H9 (cell line): ENCODE results near the gene IFNGR1. TPM values are rescaled to one million over a fixed set of nuclear protein-coding genes. Genes with fewer than 3 reads are reported as not detected.

Source experiments
- DNase-seq: peaks from one replicate; pipeline ENCODE4 v3.0.0-alpha.2; 2017
- H2AFZ ChIP-seq: one replicate; pipeline ENCODE4 v1.6.1; 2013; ENCODE audit warnings: mild to moderate bottlenecking, low read length, control low read depth, moderate library complexity
- H2AK5ac ChIP-seq: 2 replicates; pipeline ENCODE4 v1.6.1; 2013; ENCODE audit warnings: low read length, control low read depth, mixed read lengths; ENCODE audit not compliant: insufficient read length
- H2BK120ac ChIP-seq: one replicate; pipeline ENCODE4 v1.6.1; 2013; ENCODE audit warnings: low read depth, mild to moderate bottlenecking, low read length, control low read depth, inconsistent platforms; ENCODE audit not compliant: poor library complexity, severe bottlenecking
- H2BK12ac ChIP-seq: 2 replicates; pipeline ENCODE4 v1.6.1; 2013; ENCODE audit warnings: low read length, control low read depth, mixed read lengths, low read depth; ENCODE audit not compliant: insufficient read length
- H2BK15ac ChIP-seq: 2 replicates; pipeline ENCODE4 v1.6.1; 2013; ENCODE audit warnings: low read depth, low read length, control low read depth
- H2BK20ac ChIP-seq: one replicate; pipeline ENCODE4 v1.6.1; 2013; ENCODE audit warnings: low read depth, mild to moderate bottlenecking, low read length, control low read depth, inconsistent platforms; ENCODE audit not compliant: poor library complexity, severe bottlenecking
- H2BK5ac ChIP-seq: 2 replicates; pipeline ENCODE4 v1.6.1; 2013; ENCODE audit warnings: low read length, control low read depth, mixed read lengths; ENCODE audit not compliant: insufficient read length
- H3K14ac ChIP-seq: 2 replicates; pipeline ENCODE4 v1.6.1; 2013; ENCODE audit warnings: low read length, control low read depth; ENCODE audit not compliant: insufficient read depth
- H3K18ac ChIP-seq: 2 replicates; pipeline ENCODE4 v1.6.1; 2013; ENCODE audit warnings: low read depth, mild to moderate bottlenecking, mixed read lengths, low read length, control low read depth; ENCODE audit not compliant: insufficient read length
- H3K23ac ChIP-seq: 2 replicates; pipeline ENCODE4 v1.6.1; 2013; ENCODE audit warnings: low read length, control low read depth, mixed read lengths, low read depth; ENCODE audit not compliant: insufficient read length
- H3K23me2 ChIP-seq: 2 replicates; pipeline ENCODE4 v1.6.1; 2013; ENCODE audit warnings: low read depth, mild to moderate bottlenecking, mixed read lengths, low read length, control low read depth; ENCODE audit not compliant: insufficient read length, poor library complexity, severe bottlenecking
- H3K27ac ChIP-seq: 2 replicates; pipeline ENCODE4 v1.5.1; 2013; ENCODE audit warnings: low read length, control low read depth, mixed read lengths, low read depth; ENCODE audit not compliant: insufficient read length
- H3K27me3 ChIP-seq: 2 replicates; pipeline ENCODE4 v1.6.1; 2013; ENCODE audit warnings: low read length, control low read depth, inconsistent platforms; ENCODE audit not compliant: insufficient read depth
- H3K4ac ChIP-seq: 2 replicates; pipeline ENCODE4 v1.6.1; 2013; ENCODE audit warnings: low read depth, mild to moderate bottlenecking, control low read depth, inconsistent platforms, low read length, moderate library complexity
- H3K4me1 ChIP-seq: 2 replicates; pipeline ENCODE4 v1.6.1; 2013; ENCODE audit warnings: low read length, control low read depth, inconsistent platforms; ENCODE audit not compliant: insufficient read depth
- H3K4me2 ChIP-seq: 2 replicates; pipeline ENCODE4 v1.6.1; 2013; ENCODE audit warnings: low read length, control low read depth, mixed read lengths; ENCODE audit not compliant: insufficient read length, insufficient read depth
- H3K56ac ChIP-seq: 2 replicates; pipeline ENCODE4 v1.6.1; 2013; ENCODE audit warnings: low read depth, mild to moderate bottlenecking, mixed read lengths, low read length, control low read depth; ENCODE audit not compliant: insufficient read length
- H3K79me1 ChIP-seq: 2 replicates; pipeline ENCODE4 v1.6.1; 2013; ENCODE audit warnings: low read depth, mild to moderate bottlenecking, moderate library complexity, low read length, control low read depth, inconsistent platforms; ENCODE audit not compliant: insufficient read depth, poor library complexity, severe bottlenecking
- H3K79me2 ChIP-seq: 2 replicates; pipeline ENCODE4 v1.6.1; 2013; ENCODE audit warnings: low read length, control low read depth, inconsistent platforms; ENCODE audit not compliant: insufficient read depth
- H3K9ac ChIP-seq: 2 replicates; pipeline ENCODE4 v1.6.1; 2013; ENCODE audit warnings: low read length, control low read depth, mixed read lengths; ENCODE audit not compliant: insufficient read length; ENCODE audit errors: extremely low read depth
- H3K9me3 ChIP-seq: one replicate; pipeline ENCODE4 v1.6.1; 2013; ENCODE audit warnings: low read depth, low read length, inconsistent platforms; ENCODE audit not compliant: control insufficient read depth
- H3T11ph ChIP-seq: one replicate; pipeline ENCODE4 v1.6.1; 2013; ENCODE audit warnings: mild to moderate bottlenecking, low read length, control low read depth, inconsistent platforms
- H4K20me1 ChIP-seq: one replicate; pipeline ENCODE4 v1.6.1; 2013; ENCODE audit not compliant: control insufficient read depth, insufficient read length, insufficient read depth
- H4K5ac ChIP-seq: 2 replicates; pipeline ENCODE4 v1.6.1; 2013; ENCODE audit warnings: low read depth, mild to moderate bottlenecking, mixed read lengths, low read length, control low read depth; ENCODE audit not compliant: insufficient read length
- H4K8ac ChIP-seq: replicated peaks from 2 replicates; pipeline ENCODE4 v1.6.1; 2013; ENCODE audit warnings: low read length, control low read depth, mixed read lengths, low read depth; ENCODE audit not compliant: insufficient read length
- H4K91ac ChIP-seq: 2 replicates; pipeline ENCODE4 v1.6.1; 2013; ENCODE audit warnings: low read depth, mild to moderate bottlenecking, moderate library complexity, mixed read lengths, low read length, control low read depth; ENCODE audit not compliant: insufficient read length
- H3K27ac Mint-ChIP-seq, 3 experiments: 2 replicates in 2 of 3; 3 replicates in 1 of 3; pipeline ENCODE4 v1.8.0; 2020 to 2021; ENCODE audit warnings: mixed read lengths in 3 of 3, mild to moderate bottlenecking in 1 of 3, moderate library complexity in 1 of 3
- H3K27me3 Mint-ChIP-seq: 2 replicates; pipeline ENCODE4 v1.8.0; 2021; ENCODE audit warnings: low read depth, mild to moderate bottlenecking, moderate library complexity, mixed read lengths
- H3K36me3 Mint-ChIP-seq, 3 experiments: 2 replicates in 2 of 3; 3 replicates in 1 of 3; pipeline ENCODE4 v1.8.0; 2020 to 2021; ENCODE audit warnings: low read depth in 3 of 3, mixed read lengths in 3 of 3; ENCODE audit not compliant: insufficient read depth in 1 of 3
- H3K4me1 Mint-ChIP-seq, 2 experiments: 2 replicates each; pipeline ENCODE4 v1.8.0; 2020; ENCODE audit warnings: mixed read lengths in 2 of 2
- H3K4me3 Mint-ChIP-seq, 2 experiments: 2 replicates in 1 of 2; 3 replicates in 1 of 2; pipeline ENCODE4 v1.8.0; 2020 to 2021; ENCODE audit warnings: mild to moderate bottlenecking in 2 of 2, mixed read lengths in 2 of 2, moderate library complexity in 1 of 2
- H3K9me3 Mint-ChIP-seq, 2 experiments: 2 replicates in 1 of 2; 3 replicates in 1 of 2; pipeline ENCODE4 v1.8.0; 2020; ENCODE audit warnings: mild to moderate bottlenecking in 2 of 2, mixed read lengths in 2 of 2, moderate library complexity in 1 of 2
- WGBS: extraction: QIAGEN DNeasy Blood & Tissue Kit; methylation state at CpG from one replicate; pipeline ENCODE4 v1.1.7; 2013; ENCODE audit warnings: missing lambda C conversion rate, low lambda C conversion rate, mixed read lengths; ENCODE audit not compliant: insufficient read length; ENCODE audit errors: extremely low coverage; 5-methylcytosine and 5-hydroxymethylcytosine counted together
- total RNA-seq: library from RNA; stranded (reverse); gene quantifications from 2 replicates; pipeline ENCODE4 v1.2.1, GENCODE V29; 2021
- TF ChIP-seq, protein P1 (sequence below): fragments of 200-600 bp; sonication (generic); conservative IDR thresholded peaks from 3 replicates; pipeline ENCODE4 v1.8.0; 2021; ENCODE audit warnings: antibody characterized with exemption, mild to moderate bottlenecking

IFNGR1 gene
- total RNA-seq, 1 experiment from 2014 or later, result 32.2 TPM

DNA sequence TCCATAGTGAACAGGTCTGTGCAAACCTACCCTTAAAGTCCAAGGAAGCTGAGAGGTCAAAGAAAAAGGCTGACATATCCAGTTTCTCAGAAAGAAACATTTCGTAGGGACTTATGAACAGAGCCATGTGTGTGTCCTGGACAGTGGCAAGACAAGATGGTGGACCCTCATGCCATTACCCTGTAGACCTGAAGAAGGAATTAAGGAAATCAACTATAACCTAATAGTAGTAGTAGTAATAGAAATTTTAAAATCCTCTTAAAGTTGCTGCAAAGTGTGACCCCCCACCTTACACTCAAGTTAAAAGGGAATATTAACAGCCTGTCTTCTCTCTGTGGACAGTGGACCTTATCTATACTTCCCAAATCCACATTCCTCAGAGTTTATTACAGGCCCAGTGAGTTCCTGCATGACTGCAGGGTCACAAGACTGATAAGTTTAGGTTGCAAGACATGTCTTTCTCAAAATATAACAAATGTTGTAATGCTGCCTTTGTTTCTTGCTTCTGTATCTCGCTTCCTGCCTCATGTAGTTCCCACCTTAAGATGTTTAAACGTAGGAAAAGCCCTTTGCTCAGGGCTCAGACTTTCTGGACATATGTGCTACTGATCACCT lies 56.4 kb downstream of the IFNGR1 start:
- peaks cover 34% of the 10 kb centered on the region for H3K9me3 ChIP-seq
- Mint-ChIP-seq H3K9me3 (peaks cover 54 to 63% of the 10 kb centered on the region in 2 experiments), H3K36me3 (peaks cover 33 to 56% (median 37%) of the 10 kb centered on the region in 3 experiments)

More for the DNA sequence above, 56.4 kb downstream of the IFNGR1 start:
- Histone ChIP-seq H3K79me2 (no peaks in the 10 kb centered on the region), H2BK20ac (no peak overlapping the region), H3K23ac (no peak overlapping the region), H3K4me2 (no peak overlapping the region), H3T11ph (no peak overlapping the region), H3K27ac (no peak overlapping the region), H3K18ac (no peak overlapping the region), H2BK15ac (no peak overlapping the region), H4K91ac (no peak overlapping the region), H3K4me1 (no peaks in the 10 kb centered on the region), H3K56ac (no peak overlapping the region), H2AFZ (no peak overlapping the region), H3K14ac (no peak overlapping the region), H2BK12ac (no peak overlapping the region), H2BK5ac (no peak overlapping the region), H4K8ac (no peak overlapping the region), H3K79me1 (no peaks in the 10 kb centered on the region), H2AK5ac (no peak overlapping the region), H3K4ac (no peak overlapping the region), H4K5ac (no peak overlapping the region), H3K27me3 (no peaks in the 10 kb centered on the region), H4K20me1 (no peaks in the 10 kb centered on the region), H3K9ac (no peak overlapping the region), H2BK120ac (no peak overlapping the region), H3K23me2 (no peaks in the 10 kb centered on the region)
- H3K27me3 Mint-ChIP-seq, result peaks cover 17% of the 10 kb centered on the region
- no peak overlapping the region for H3K4me3 Mint-ChIP-seq
- no peak for DNase-seq
- no CpG with 5 or more reads among the region's 3 CpGs for WGBS
- no peaks in the 10 kb centered on the region for H3K4me1 Mint-ChIP-seq
- TF ChIP-seq, protein P1, sequence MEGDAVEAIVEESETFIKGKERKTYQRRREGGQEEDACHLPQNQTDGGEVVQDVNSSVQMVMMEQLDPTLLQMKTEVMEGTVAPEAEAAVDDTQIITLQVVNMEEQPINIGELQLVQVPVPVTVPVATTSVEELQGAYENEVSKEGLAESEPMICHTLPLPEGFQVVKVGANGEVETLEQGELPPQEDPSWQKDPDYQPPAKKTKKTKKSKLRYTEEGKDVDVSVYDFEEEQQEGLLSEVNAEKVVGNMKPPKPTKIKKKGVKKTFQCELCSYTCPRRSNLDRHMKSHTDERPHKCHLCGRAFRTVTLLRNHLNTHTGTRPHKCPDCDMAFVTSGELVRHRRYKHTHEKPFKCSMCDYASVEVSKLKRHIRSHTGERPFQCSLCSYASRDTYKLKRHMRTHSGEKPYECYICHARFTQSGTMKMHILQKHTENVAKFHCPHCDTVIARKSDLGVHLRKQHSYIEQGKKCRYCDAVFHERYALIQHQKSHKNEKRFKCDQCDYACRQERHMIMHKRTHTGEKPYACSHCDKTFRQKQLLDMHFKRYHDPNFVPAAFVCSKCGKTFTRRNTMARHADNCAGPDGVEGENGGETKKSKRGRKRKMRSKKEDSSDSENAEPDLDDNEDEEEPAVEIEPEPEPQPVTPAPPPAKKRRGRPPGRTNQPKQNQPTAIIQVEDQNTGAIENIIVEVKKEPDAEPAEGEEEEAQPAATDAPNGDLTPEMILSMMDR, result no peak
- no peak overlapping the region for H3K27ac Mint-ChIP-seq
